Neuronal stem cell (in vitro differentiated cells): ENCODE results near the gene LRMDA.

Experiments used
- DNase-seq: peaks from one replicate; pipeline ENCODE4 v3.0.0-alpha.2; 2013; ENCODE audit warnings: low spot score
- H2AFZ ChIP-seq: one replicate; pipeline ENCODE4 v1.6.1; 2013; ENCODE audit warnings: mild to moderate bottlenecking, low read length, inconsistent platforms
- H2AK5ac ChIP-seq: 2 replicates; pipeline ENCODE4 v1.6.1; 2013; ENCODE audit warnings: low read depth, mild to moderate bottlenecking, inconsistent platforms, low read length, moderate library complexity, mixed read lengths
- H2BK120ac ChIP-seq: 2 replicates; pipeline ENCODE4 v1.6.1; 2013; ENCODE audit warnings: low read depth, mild to moderate bottlenecking, inconsistent platforms, low read length, moderate library complexity, mixed read lengths
- H2BK12ac ChIP-seq: one replicate; pipeline ENCODE4 v1.6.1; 2013; ENCODE audit warnings: low read length, inconsistent platforms
- H2BK15ac ChIP-seq: 2 replicates; pipeline ENCODE4 v1.6.1; 2013; ENCODE audit warnings: mild to moderate bottlenecking, low read length, inconsistent platforms, mixed read lengths
- H2BK5ac ChIP-seq: one replicate; pipeline ENCODE4 v1.6.1; 2013; ENCODE audit warnings: inconsistent platforms, mild to moderate bottlenecking, low read length, moderate library complexity
- H3K14ac ChIP-seq: one replicate; pipeline ENCODE4 v1.6.1; 2013; ENCODE audit warnings: low read length, inconsistent platforms
- H3K18ac ChIP-seq: 2 replicates; pipeline ENCODE4 v1.6.1; 2013; ENCODE audit warnings: low read length, inconsistent platforms
- H3K23ac ChIP-seq: 2 replicates; pipeline ENCODE4 v1.6.1; 2013; ENCODE audit warnings: low read depth, mild to moderate bottlenecking, mixed read lengths, low read length, inconsistent platforms; ENCODE audit not compliant: poor library complexity
- H3K27ac ChIP-seq: replicated peaks from 3 replicates; pipeline ENCODE4 v1.5.1; 2013; ENCODE audit warnings: low read length, inconsistent platforms
- H3K27me3 ChIP-seq, 3 experiments: 2 replicates each; pipeline ENCODE4 v1.6.1; 2013; ENCODE audit warnings: low read length in 3 of 3, mild to moderate bottlenecking in 2 of 3, inconsistent platforms in 1 of 3, low read depth in 1 of 3, mixed read lengths in 1 of 3, moderate library complexity in 1 of 3; ENCODE audit not compliant: control insufficient read depth in 3 of 3, insufficient read depth in 3 of 3
- H3K36me3 ChIP-seq, 2 donors: replicated peaks in 1 of 2; 2 replicates each; pipeline ENCODE4 v1.6.1; 2013; ENCODE audit warnings: low read length in 2 of 2; ENCODE audit not compliant: control insufficient read depth in 2 of 2, insufficient read depth in 2 of 2
- H3K4ac ChIP-seq: 2 replicates; pipeline ENCODE4 v1.6.1; 2013; ENCODE audit warnings: inconsistent platforms, mild to moderate bottlenecking, low read length, moderate library complexity
- H3K4me1 ChIP-seq, 2 donors: 1 replicate in 1 of 2; 2 replicates in 1 of 2; pipeline ENCODE4 v1.6.1; 2013; ENCODE audit warnings: low read length in 2 of 2, low read depth in 1 of 2; ENCODE audit not compliant: control insufficient read depth in 2 of 2, insufficient read depth in 1 of 2
- H3K4me2 ChIP-seq: one replicate; pipeline ENCODE4 v1.6.1; 2013; ENCODE audit warnings: mild to moderate bottlenecking, low read length, inconsistent platforms; ENCODE audit not compliant: insufficient read depth, poor library complexity, severe bottlenecking
- H3K4me3 ChIP-seq, 2 donors: 2 replicates each; pipeline ENCODE4 v1.5.1; 2013; ENCODE audit warnings: low read length in 2 of 2, mild to moderate bottlenecking in 2 of 2, inconsistent platforms in 1 of 2, moderate library complexity in 1 of 2
- H3K79me1 ChIP-seq: one replicate; pipeline ENCODE4 v1.6.1; 2013; ENCODE audit warnings: low read depth, mild to moderate bottlenecking, inconsistent platforms, low read length, moderate library complexity
- H3K9ac ChIP-seq: one replicate; pipeline ENCODE4 v1.6.1; 2013; ENCODE audit warnings: mild to moderate bottlenecking, low read depth, low read length, inconsistent platforms; ENCODE audit not compliant: poor library complexity
- H3K9me3 ChIP-seq, 2 donors: replicated peaks in 1 of 2; 2 replicates each; pipeline versions ENCODE3 to v1.6.1; 2013; ENCODE audit warnings: low read length in 2 of 2, mild to moderate bottlenecking in 2 of 2, inconsistent platforms in 1 of 2, low read depth in 1 of 2, mixed read lengths in 1 of 2, moderate library complexity in 1 of 2; ENCODE audit not compliant: control insufficient read depth in 2 of 2, insufficient read depth in 1 of 2
- H4K8ac ChIP-seq: one replicate; pipeline ENCODE4 v1.6.1; 2013; ENCODE audit warnings: low read depth, mild to moderate bottlenecking, inconsistent platforms, low read length, moderate library complexity
- H4K91ac ChIP-seq: one replicate; pipeline ENCODE4 v1.6.1; 2013; ENCODE audit warnings: low read length, low read depth, mild to moderate bottlenecking, inconsistent platforms; ENCODE audit not compliant: poor library complexity
- WGBS, 2 donors: extraction: QIAGEN DNeasy Blood & Tissue Kit; methylation state at CpG; one replicate each; pipeline ENCODE4 v1.1.7; 2013; ENCODE audit warnings: missing lambda C conversion rate in 2 of 2, mixed read lengths in 1 of 2; ENCODE audit not compliant: insufficient read length in 2 of 2, insufficient replicate concordance in 1 of 2; ENCODE audit errors: extremely low coverage in 2 of 2; 5-methylcytosine and 5-hydroxymethylcytosine counted together

The LRMDA gene

GRCh38 chr10:76117949-76118348, 686.5 kb downstream of the LRMDA start:
- H2AFZ ChIP-seq, result no peak overlapping the region
- peaks cover 0 to 7% (median 0%) of the 10 kb centered on the region in 3 experiments for H3K27me3 ChIP-seq
- no peaks in the 10 kb centered on the region for H3K9me3 ChIP-seq
- no peak overlapping the region for H2AK5ac ChIP-seq
- no peak overlapping the region for H3K9ac ChIP-seq
- no peak overlapping the region for H4K8ac ChIP-seq
- no peak overlapping the region for H4K91ac ChIP-seq
- H3K18ac ChIP-seq, result no peak overlapping the region
- H2BK12ac ChIP-seq, result no peak overlapping the region
- H3K4ac ChIP-seq, result no peak overlapping the region
- H3K23ac ChIP-seq, result no peak overlapping the region
- H3K14ac ChIP-seq, result no peak overlapping the region
- H2BK120ac ChIP-seq, result no peak overlapping the region
- peaks cover 11 to 22% of the 10 kb centered on the region in 2 donors for H3K4me1 ChIP-seq
- no peak overlapping the region for H2BK15ac ChIP-seq
- H3K79me1 ChIP-seq, result no peaks in the 10 kb centered on the region
- no peaks in the 10 kb centered on the region for H3K36me3 ChIP-seq
- DNase-seq, result no peak
- no peak overlapping the region for H3K27ac ChIP-seq
- no peak overlapping the region for H3K4me2 ChIP-seq
- no peak overlapping the region for H2BK5ac ChIP-seq
- no peak overlapping the region for H3K4me3 ChIP-seq

GRCh38 chr10:76119036-76119435, 687.6 kb downstream of the LRMDA start:
- H2BK120ac ChIP-seq, result no peak overlapping the region
- no peak overlapping the region for H3K4ac ChIP-seq
- WGBS, 2 donors, result no CpG with 5 or more reads among the region's 2 CpGs
- H3K27ac ChIP-seq, result no peak overlapping the region
- no peak overlapping the region for H3K4me2 ChIP-seq
- no peak overlapping the region for H2BK12ac ChIP-seq
- no peaks in the 10 kb centered on the region for H3K79me1 ChIP-seq
- H4K8ac ChIP-seq, result no peak overlapping the region
- peaks cover 1 to 14% of the 10 kb centered on the region in 2 donors for H3K4me1 ChIP-seq
- no peak overlapping the region for H2AK5ac ChIP-seq
- H2AFZ ChIP-seq, result no peak overlapping the region
- H3K27me3 ChIP-seq, result peaks cover 0 to 7% (median 0%) of the 10 kb centered on the region in 3 experiments
- no peak overlapping the region for H3K4me3 ChIP-seq
- H2BK15ac ChIP-seq, result no peak overlapping the region
- no peak overlapping the region for H2BK5ac ChIP-seq
- H3K36me3 ChIP-seq, result no peaks in the 10 kb centered on the region
- H3K9ac ChIP-seq, result no peak overlapping the region
- no peak for DNase-seq
- no peak overlapping the region for H4K91ac ChIP-seq
- no peak overlapping the region for H3K18ac ChIP-seq
- H3K9me3 ChIP-seq, result no peaks in the 10 kb centered on the region
- H3K23ac ChIP-seq, result no peak overlapping the region
- no peak overlapping the region for H3K14ac ChIP-seq

GRCh38 chr10:76119515-76119914, 688.1 kb downstream of the LRMDA start:
- Histone ChIP-seq H3K4me1 (peaks cover 0 to 10% of the 10 kb centered on the region in 2 donors), H3K4ac (no peak overlapping the region), H3K36me3 (no peaks in the 10 kb centered on the region), H2BK12ac (no peak overlapping the region), H3K9ac (no peak overlapping the region), H2AK5ac (no peak overlapping the region), H3K79me1 (no peaks in the 10 kb centered on the region), H2AFZ (no peak overlapping the region), H3K4me2 (no peak overlapping the region), H2BK120ac (no peak overlapping the region), H2BK15ac (no peak overlapping the region), H3K23ac (no peak overlapping the region), H3K27me3 (peaks cover 0 to 7% (median 0%) of the 10 kb centered on the region in 3 experiments), H3K14ac (no peak overlapping the region), H4K8ac (no peak overlapping the region), H3K27ac (no peak overlapping the region), H2BK5ac (no peak overlapping the region), H3K4me3 (no peak overlapping the region), H3K18ac (no peak overlapping the region), H4K91ac (no peak overlapping the region), H3K9me3 (no peaks in the 10 kb centered on the region)
- no CpG with 5 or more reads among the region's 1 CpG for WGBS, 2 donors
- no peak for DNase-seq

GRCh38 chr10:76122056-76122455, 690.6 kb downstream of the LRMDA start:
- Histone ChIP-seq H3K23ac (no peak overlapping the region), H2BK5ac (no peak overlapping the region), H3K36me3 (no peaks in the 10 kb centered on the region), H2BK12ac (no peak overlapping the region), H3K4ac (no peak overlapping the region), H2AK5ac (no peak overlapping the region), H3K4me2 (no peak overlapping the region), H4K91ac (no peak overlapping the region), H4K8ac (no peak overlapping the region), H3K9ac (no peak overlapping the region), H3K27me3 (peaks cover 0 to 16% (median 0%) of the 10 kb centered on the region in 3 experiments), H2AFZ (no peak overlapping the region), H2BK120ac (no peak overlapping the region), H3K79me1 (no peaks in the 10 kb centered on the region), H3K14ac (no peak overlapping the region), H3K4me3 (no peak overlapping the region), H2BK15ac (no peak overlapping the region), H3K9me3 (no peaks in the 10 kb centered on the region), H3K18ac (no peak overlapping the region), H3K27ac (no peak overlapping the region), H3K4me1 (peaks cover 0 to 4% of the 10 kb centered on the region in 2 donors)
- no CpG with 5 or more reads among the region's 4 CpGs for WGBS, 2 donors
- no peak for DNase-seq
